ENCODE data around the gene MEI1.

- TF ChIP-seq SIN3A (IDR thresholded peaks at IDR 0.05; ENCODE audit: borderline replicate concordance, insufficient read depth, low read depth, low read length) (no peak), CTCF (IDR thresholded peaks at IDR 0.05) (no peak), REST (IDR thresholded peaks at IDR 0.05; ENCODE audit: insufficient read depth in 1 of 2, low read depth in 2 of 2, low read length in 1 of 2) (no peak), POLR2AphosphoS5 (IDR thresholded peaks at IDR 0.05; ENCODE audit: low read depth, low read length) (no peak)
Observed at GRCh38 chr22:41848468-41848867, 149.2 kb downstream of the MEI1 start.

Measured in Panc1 (cell line).